NCI-H1694 treated with DMSO at 0.1 percent for 48 hours (cell line): Measurements from ENCODE around the gene FAM180A.
A peak's percentile ranks its signal among the peaks of the same experiment; 100 is the strongest.
"Not testable (repeated sequence)": the region's sequence is repeated elsewhere in the genome, so short reads cannot be mapped to it uniquely, and the experiment has no call there.

Source experiments
- DNase-seq: peaks from one replicate; lab custom pipeline; 2025; lab: John Stamatoyannopoulos, UW

FAM180A gene

DNA sequence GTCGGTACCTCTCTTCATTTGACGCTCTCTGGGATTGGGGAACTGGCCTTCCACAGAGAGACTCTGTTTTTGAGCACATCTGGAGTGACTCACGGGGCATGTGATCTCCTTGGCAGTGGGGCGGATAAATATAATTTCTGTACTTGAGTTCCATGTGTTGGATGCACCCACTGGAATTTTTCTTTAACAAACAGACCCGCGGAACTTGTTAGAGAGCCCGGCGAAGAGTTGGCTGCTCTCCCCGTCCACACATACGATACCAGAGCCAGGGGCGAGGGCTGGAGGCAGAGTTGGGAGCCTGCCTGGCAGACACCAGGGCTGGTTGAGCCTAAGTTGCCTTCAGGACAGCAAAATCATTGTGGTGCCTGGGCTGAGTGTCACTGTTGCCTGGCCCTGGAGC is at the start of gene FAM180A:
Gene FAM180A (minus strand): TSS at position 44 of the 400 bp plus-strand sequence. CDS start 233 bp downstream, outside the sequence.
- DNase-seq: no peak

- no peak for DNase-seq
Observed at GRCh38 chr7:135798095-135798494, 49.5 kb upstream of the FAM180A start.

DNA sequence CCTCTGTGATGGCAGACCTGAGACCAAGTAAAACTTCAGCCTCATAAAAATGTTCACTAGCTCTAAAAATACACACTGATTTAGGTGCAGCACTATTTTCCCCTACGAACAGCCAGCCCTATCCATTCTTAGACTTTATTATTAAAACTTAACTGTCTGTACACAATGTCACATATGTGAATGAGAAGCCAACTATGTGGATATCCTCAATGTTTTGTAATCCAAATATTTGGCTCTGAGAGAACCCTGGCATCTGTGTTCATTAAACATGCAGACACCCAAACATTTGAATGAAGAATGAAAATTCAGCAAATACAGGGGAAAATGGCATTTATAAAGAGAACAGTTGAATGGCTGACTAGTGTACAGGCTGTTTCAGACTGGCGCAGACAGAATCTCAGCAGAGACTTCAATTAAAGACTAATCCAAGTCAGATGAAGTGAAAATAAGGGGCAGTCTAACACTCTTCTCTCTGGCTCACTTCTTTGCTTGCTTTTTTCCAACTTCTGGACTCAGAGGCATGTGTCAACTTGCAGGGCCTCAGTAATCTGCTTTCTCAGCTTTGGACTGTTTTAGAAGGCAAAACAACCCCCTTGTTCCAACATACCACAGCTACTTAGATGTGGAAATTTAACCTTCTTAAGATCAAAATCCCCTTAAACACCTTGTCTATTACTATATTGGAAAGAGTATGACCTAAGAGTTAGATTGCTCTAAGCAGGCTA is 47.4 kb upstream of the FAM180A start:
- no peak for DNase-seq

- no peak for DNase-seq
Observed at GRCh38 chr7:135793841-135794240, 45.2 kb upstream of the FAM180A start.

DNA sequence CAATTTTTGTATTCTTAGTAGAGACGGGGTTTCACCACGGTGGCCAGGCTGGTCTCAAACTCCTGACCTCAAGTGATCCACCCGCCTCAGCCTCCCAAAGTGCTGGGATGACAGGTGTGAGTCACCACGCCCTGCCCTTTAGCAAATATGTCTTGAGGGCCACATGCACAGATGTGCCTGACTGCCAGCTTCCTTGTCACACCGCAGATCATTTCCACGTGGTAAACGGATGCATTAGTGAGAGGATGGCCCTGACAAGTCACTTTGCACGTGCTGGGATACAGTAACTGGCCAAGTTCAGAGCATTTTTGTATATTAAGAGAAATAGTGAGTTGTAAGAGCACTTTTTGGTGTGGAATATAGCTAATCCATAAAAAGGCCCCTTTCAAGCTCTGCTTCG is 44.3 kb upstream of the FAM180A start:
- no peak for DNase-seq

DNA sequence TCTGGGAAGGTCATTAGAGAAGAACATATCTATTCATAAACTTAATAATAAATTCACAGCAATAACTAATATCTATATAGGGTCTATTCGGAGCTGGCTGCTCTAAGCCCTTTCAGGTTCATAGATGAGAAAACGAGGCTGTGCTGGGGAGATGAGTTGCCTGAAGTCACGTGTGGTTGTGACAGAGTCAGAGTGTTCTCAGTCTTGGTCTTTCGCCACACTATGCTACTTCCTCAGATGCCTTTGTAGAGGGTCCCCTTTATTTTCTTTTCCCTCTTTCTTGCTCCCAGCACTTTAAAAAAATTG is 43.7 kb upstream of the FAM180A start:
- no peak for DNase-seq

DNA sequence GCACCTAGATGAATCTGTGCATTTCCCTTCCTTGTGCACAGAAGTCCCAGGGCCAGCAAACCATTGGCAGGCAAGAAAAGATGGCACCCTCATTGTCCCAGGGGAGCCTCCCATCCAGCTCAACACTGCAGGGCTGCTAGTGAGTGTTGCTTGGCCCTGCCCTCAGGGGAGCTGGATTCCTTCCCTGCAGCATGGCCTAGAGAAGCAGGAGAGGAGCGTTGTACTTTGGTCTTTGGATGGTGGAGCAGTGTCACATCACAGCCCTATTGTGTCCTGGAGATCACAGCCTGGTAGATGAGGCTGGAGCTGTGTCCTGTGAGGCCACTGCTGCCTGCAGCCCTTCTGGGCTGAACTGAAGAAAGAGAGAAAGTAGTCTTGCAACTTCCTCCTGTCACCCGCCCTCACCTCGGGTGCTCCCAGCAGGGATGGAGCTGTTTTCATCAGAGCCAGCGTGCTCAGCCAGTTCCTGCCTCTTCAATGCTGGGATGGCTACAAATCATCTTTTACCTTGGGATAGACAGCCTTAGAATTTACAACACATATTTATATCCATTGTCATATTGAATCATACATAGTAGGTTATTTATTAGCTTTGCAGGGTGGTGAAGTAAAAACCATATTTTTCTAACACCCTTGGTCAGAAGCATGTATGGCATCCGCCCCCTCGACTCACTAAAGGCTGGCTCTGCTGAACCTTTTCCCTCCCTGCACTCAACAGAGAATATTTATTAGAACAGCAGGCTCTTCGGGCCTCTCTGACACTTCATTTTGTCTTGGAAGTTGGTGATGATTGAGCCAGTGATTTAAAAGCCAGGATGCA is 43.1 kb upstream of the FAM180A start:
- no peak for DNase-seq

DNA sequence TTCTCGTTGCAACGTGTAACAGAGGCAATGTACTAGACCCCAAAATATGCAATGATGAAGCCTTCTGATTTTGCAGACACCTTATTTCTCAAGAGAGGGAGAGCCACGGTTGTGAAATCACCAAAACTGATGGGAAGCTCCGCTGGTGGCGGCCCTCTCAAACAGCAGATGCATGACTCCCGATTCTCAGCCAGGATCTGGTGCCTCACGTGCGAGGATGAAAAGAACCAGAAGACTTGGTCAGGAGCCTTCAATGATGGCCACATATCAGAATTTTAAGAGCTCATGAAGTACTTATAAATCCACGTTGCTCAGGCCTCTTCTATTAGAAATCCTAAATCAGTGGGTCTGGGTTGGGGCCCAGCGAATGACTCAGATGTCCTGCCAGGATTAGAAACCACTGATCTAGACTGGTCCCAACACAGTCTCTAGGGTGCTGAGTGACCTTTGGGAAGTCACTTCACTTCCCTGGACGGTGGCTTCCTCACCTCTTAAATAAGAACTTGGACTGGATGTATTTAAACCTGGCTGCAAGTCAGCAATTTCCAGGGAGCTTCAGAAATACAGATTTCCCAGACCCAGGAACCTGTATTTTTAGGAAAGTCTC is 41.9 kb upstream of the FAM180A start:
- no peak for DNase-seq

- DNase-seq: no peak
Observed at GRCh38 chr7:135789956-135790355, 41.3 kb upstream of the FAM180A start.

DNA sequence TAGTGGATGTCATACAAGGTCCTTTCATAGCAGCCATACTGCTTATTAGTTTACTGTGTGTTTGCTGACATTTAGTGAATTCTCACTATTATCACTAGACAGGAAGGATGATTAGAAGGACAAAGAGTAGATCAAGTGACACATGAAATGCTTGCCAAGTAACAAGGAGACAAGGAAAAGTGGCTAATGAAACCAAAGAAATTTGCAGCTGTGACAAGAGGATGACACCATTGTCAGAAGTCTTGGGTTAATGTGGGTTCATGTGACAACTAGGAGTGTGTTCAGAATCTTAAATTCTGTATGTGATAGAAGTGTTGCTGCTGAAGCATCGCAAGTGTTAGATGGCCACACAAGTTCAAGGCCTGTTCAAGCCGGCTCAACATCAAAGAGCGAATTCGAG is 40.8 kb upstream of the FAM180A start:
- no peak for DNase-seq

GRCh38 chr7:135786911-135787310 is 38.3 kb upstream of the FAM180A start:
- no peak for DNase-seq

GRCh38 chr7:135785065-135785464 is 36.5 kb upstream of the FAM180A start:
- no peak for DNase-seq

DNA sequence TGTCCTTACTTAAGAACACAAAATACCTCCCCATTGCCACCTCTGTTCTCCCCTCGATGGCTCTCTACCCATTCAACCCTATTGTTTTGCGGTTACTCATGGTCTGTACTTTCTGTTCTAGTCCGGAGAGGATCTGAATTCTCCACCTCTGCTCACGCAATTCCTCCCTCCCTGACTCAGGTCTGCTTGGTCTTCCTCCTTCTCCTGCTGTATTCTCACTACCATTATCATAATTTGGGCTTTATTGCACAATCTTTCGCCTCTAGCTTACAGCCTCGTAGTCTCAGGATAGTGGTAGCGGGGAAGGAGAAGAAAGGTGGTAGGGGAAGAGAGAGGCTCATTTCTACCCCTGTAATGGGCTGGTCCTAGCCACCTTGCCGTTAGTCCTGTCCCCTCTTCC is 35.4 kb upstream of the FAM180A start:
- DNase-seq: no peak

- DNase-seq: no peak
Observed at GRCh38 chr7:135782801-135783200, 34.2 kb upstream of the FAM180A start.

- no peak for DNase-seq
Observed at GRCh38 chr7:135782377-135782776, 33.8 kb upstream of the FAM180A start.

DNA sequence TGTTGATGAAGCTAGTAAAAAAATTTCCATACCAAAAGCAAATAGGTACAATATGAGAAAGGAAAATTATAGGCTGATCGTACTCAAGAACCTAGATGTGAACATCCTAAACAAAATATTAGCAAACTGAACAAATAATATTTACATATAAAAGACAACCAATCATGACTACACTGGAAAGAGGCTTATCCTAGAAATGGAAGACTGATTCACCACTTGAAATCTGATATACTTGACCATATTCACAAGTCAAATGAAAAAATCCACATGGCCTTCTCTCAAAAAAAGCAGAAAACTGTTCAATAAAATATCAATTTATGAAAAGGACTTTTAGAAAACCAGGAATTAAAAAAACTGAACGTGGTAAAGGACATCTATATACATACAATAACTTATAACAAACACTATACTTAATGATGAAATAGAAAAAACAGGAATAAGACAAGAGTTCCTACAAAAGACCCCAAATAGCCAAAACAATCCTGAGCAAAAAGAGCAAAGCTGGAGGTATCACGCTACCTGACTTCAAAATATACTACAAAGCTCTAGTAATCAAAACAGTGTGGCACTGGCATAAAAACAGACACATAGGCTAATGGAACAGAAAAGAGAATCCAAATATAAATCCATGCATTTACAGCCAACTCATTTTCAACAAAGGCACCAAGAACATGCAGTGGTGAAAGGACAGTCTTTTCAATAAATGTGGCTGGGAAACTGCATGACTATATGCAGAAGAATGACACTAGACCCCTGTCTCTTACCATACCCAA is 29.2 kb upstream of the FAM180A start:
- no peak for DNase-seq

- not testable (repeated sequence) for DNase-seq
Observed at GRCh38 chr7:135775915-135776314, 27.3 kb upstream of the FAM180A start.

- no peak for DNase-seq
Observed at GRCh38 chr7:135775230-135775629, 26.6 kb upstream of the FAM180A start.

- DNase-seq: peak; percentile 31
Observed at GRCh38 chr7:135774284-135774683, 25.7 kb upstream of the FAM180A start.

GRCh38 chr7:135773464-135773863 is 24.9 kb upstream of the FAM180A start:
- peak; percentile 57 for DNase-seq

DNA sequence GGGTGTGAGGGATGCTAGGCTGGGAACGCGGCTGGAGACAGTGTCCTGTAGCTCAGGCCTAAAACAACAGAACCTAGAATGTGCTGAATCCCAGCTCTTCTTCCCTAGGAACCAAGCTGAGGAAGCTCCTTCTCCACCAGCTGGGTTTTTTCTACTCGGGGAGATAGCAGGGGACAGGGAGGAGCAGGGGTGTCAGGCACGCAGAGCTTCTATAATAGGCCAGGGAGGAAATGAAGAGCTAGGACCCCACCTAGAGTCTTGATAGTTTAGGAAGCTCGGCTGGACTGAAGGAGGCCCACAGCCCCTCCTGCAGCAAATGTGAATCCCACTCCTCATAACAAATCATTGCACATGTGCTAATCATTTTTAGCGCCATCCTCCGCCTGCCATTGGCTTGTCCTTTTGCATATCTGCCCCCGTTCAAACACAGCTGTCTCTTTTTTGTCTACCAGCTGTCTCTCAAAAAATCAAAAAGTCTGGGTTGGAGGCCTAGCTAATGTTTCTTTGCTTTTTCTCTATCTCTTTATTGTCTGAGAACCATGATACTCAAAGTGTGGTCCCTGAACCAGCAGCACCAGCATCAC is 24.1 kb upstream of the FAM180A start:
- peak; percentile 51 for DNase-seq
